Right lobe of liver (tissue), 4 donors: ENCODE measurements around the gene PAQR6.

Experiments
- CTCF ChIP-seq, 4 donors: fragments of 200-600 bp in 3 of 4; fragments of 450-650 bp in 1 of 4; IDR thresholded peaks; one replicate each; pipeline versions ENCODE4 v1.5.1 to v1.8.0; 2016 to 2022; ENCODE audit warnings: antibody characterized with exemption in 4 of 4, mild to moderate bottlenecking in 2 of 4
- POLR2A ChIP-seq: fragments of 450-650 bp; IDR thresholded peaks from one replicate; pipeline ENCODE4 v1.6.1; 2017; ENCODE audit warnings: antibody characterized with exemption, mild to moderate bottlenecking
- donor health status: DM: no; HTN: no; CAD: no.
- donor health status: DM: no; HTN: no; CAD: no.
- donor health status: DM: no; HTN: yes; CAD: no.

GRCh38 chr1:156238248-156238647 is 9.6 kb downstream of the PAQR6 start:
- no peak for TF ChIP-seq CTCF (IDR thresholded peaks at IDR 0.05)
- TF ChIP-seq POLR2A: no peak
